Left lung (tissue), 10 donors: ENCODE measurements around the gene JPH3. TPM values are rescaled to one million over a fixed set of nuclear protein-coding genes. Genes with fewer than 3 reads are reported as not detected.

Source experiments
- ATAC-seq: fragments of 200-7000 bp; cut with Tn5 transposase; one replicate; pipeline ENCODE4 v1.9.1; 2020; ENCODE audit warnings: moderate library complexity
- DNase-seq, 4 donors: peaks; one replicate each; pipeline ENCODE4 v3.0.0-alpha.2; 2013 to 2020
- H3K27ac ChIP-seq, 2 donors: fragments of 200-600 bp; sonication (generic) in 1 of 2; one replicate each; pipeline versions ENCODE4 v1.5.0 to v1.8.0; 2020 to 2021
- H3K27me3 ChIP-seq, 2 donors: fragments of 200-600 bp; sonication (generic) in 1 of 2; one replicate each; pipeline versions ENCODE4 v1.5.0 to v1.8.0; 2020 to 2021
- H3K36me3 ChIP-seq, 2 donors: fragments of 200-600 bp; sonication (generic) in 1 of 2; one replicate each; pipeline versions ENCODE4 v1.5.0 to v1.8.0; 2020 to 2021
- H3K4me1 ChIP-seq, 2 donors: fragments of 200-600 bp; one replicate each; pipeline ENCODE4 v1.8.0; 2021
- H3K4me3 ChIP-seq, 2 donors: fragments of 200-600 bp; sonication (generic) in 1 of 2; one replicate each; pipeline versions ENCODE4 v1.5.0 to v1.8.0; 2020 to 2021; ENCODE audit warnings: mild to moderate bottlenecking in 1 of 2
- H3K9me3 ChIP-seq, 2 donors: fragments of 200-600 bp; sonication (generic) in 1 of 2; one replicate each; pipeline versions ENCODE4 v1.5.0 to v1.8.0; 2020 to 2021
- CTCF ChIP-seq, 2 donors: fragments of 200-600 bp; sonication (generic) in 1 of 2; IDR thresholded peaks; one replicate each; pipeline versions ENCODE4 v1.5.0 to v1.8.0; 2021; ENCODE audit warnings: antibody characterized with exemption in 2 of 2
- intact Hi-C, 2 donors: fragments of 100-400 bp; cut with DNase I; formaldehyde crosslinking; loops; one replicate each; pipeline versions ENCODE4 v1.11.2 to v1.14.2; 2022
- polyA plus RNA-seq, 6 donors: library from polyadenylated mRNA; unstranded; fragments of 120-200 nt; gene quantifications; one replicate each; pipeline ENCODE4 v1.2.1, GENCODE V29; 2013; ENCODE audit not compliant: insufficient read length in 6 of 6
- total RNA-seq, 2 donors: library from RNA; stranded (reverse); fragmentation: NEBNext Ultra II Directional; extraction: Animal tissue kit (Norgen Biotek cat#: 25700); gene quantifications; one replicate each; pipeline ENCODE4 v1.2.1, GENCODE V29; 2021
- donor health status: DM: no; HTN: yes; CAD: no.
- donor health status: DM: no; HTN: no; CAD: no.

Gene JPH3
- total and polyA plus RNA-seq, 8 donors, result 0.06 to 2.5 (median 1.2) TPM; not detected in 1

GRCh38 chr16:87684106-87684677 is 81.9 kb downstream of the JPH3 start:
- peak in 1 of 4 donors; percentile 45 for DNase-seq
- ATAC-seq, result no peak
- no peak overlapping the region for H3K27ac ChIP-seq
- no peak for TF ChIP-seq CTCF (IDR thresholded peaks at IDR 0.05)
- intact Hi-C loops, result no loop called here
- no peaks in the 10 kb centered on the region for H3K4me1 ChIP-seq
- H3K4me3 ChIP-seq, result no peak overlapping the region
- peaks cover 0 to 82% of the 10 kb centered on the region in 2 donors for H3K27me3 ChIP-seq
- H3K9me3 ChIP-seq, result no peaks in the 10 kb centered on the region
- no peaks in the 10 kb centered on the region for H3K36me3 ChIP-seq

- Histone ChIP-seq H3K4me3 (no peak overlapping the region), H3K9me3 (no peaks in the 10 kb centered on the region), H3K4me1 (no peaks in the 10 kb centered on the region), H3K36me3 (no peaks in the 10 kb centered on the region), H3K27me3 (peaks cover 0 to 76% of the 10 kb centered on the region in 2 donors), H3K27ac (no peak overlapping the region)
- intact Hi-C loops, result no loop called here
- no peak for TF ChIP-seq CTCF (IDR thresholded peaks at IDR 0.05)
- ATAC-seq (no peak), DNase-seq (no peak)
These were observed 82.5 kb downstream of the JPH3 start for GRCh38 chr16:87684711-87685404.

- ATAC-seq (no peak), DNase-seq (peak in 1 of 4 donors; percentile 60)
- H3K4me1 ChIP-seq, result no peaks in the 10 kb centered on the region
- no peak for TF ChIP-seq CTCF (IDR thresholded peaks at IDR 0.05)
- no peaks in the 10 kb centered on the region for H3K36me3 ChIP-seq
- H3K27ac ChIP-seq, result no peak overlapping the region
- intact Hi-C loops, result no loop called here
- H3K4me3 ChIP-seq, result no peak overlapping the region
- peaks cover 0 to 70% of the 10 kb centered on the region in 2 donors for H3K27me3 ChIP-seq
- H3K9me3 ChIP-seq, result no peaks in the 10 kb centered on the region
These were observed 83.1 kb downstream of the JPH3 start for GRCh38 chr16:87685405-87685755.

- H3K9me3 ChIP-seq, result no peaks in the 10 kb centered on the region
- no peak overlapping the region for H3K4me3 ChIP-seq
- H3K27ac ChIP-seq, result no peak overlapping the region
- TF ChIP-seq CTCF (IDR thresholded peaks at IDR 0.05), result no peak
- intact Hi-C loops, result no loop called here
- H3K27me3 ChIP-seq, result peaks cover 0 to 68% of the 10 kb centered on the region in 2 donors
- H3K36me3 ChIP-seq, result no peaks in the 10 kb centered on the region
- DNase-seq, result no peak
- no peaks in the 10 kb centered on the region for H3K4me1 ChIP-seq
- ATAC-seq, result no peak
These were observed 83.5 kb downstream of the JPH3 start for GRCh38 chr16:87685766-87686165.

GRCh38 chr16:87686697-87687096 is 84.4 kb downstream of the JPH3 start:
- DNase-seq, result peak in 1 of 4 donors; percentile 61
- H3K4me3 ChIP-seq, result no peak overlapping the region
- no peak for TF ChIP-seq CTCF (IDR thresholded peaks at IDR 0.05)
- no peaks in the 10 kb centered on the region for H3K4me1 ChIP-seq
- H3K9me3 ChIP-seq, result no peaks in the 10 kb centered on the region
- peaks cover 0 to 75% of the 10 kb centered on the region in 2 donors for H3K27me3 ChIP-seq
- intact Hi-C loops, result no loop called here
- no peak overlapping the region for H3K27ac ChIP-seq
- H3K36me3 ChIP-seq, result no peaks in the 10 kb centered on the region
- no peak for ATAC-seq
